Measurements from ENCODE around the gene RALGAPA2.

DNA sequence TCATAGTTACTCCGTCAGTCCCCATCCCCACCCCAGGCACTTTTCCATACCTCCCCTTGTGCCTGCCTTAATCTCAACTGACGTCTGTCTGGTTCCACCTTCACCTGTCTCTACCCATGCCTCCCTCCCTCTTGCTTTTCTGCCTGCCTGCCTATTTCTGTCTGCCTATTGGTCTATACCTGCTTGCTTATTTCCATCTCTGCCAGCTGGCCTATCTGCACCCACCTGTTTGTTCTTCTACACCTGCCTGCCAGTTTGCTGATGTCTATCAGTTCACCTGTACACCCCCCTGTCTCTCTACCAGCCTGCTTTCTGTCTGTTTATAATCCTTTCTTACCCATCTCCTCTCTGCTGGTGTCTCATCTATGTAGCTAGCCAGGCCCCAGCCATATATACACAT lies 87.5 kb downstream of the RALGAPA2 start:
- no peak for TF ChIP-seq POLR2A (IDR thresholded peaks at IDR 0.05; ENCODE audit: low read length)
- TF ChIP-seq GATA1 (IDR thresholded peaks at IDR 0.05; ENCODE audit: low read depth, low read length) = no peak
